ENCODE measurements around the gene MEIG1. TPM values are rescaled to one million over a fixed set of nuclear protein-coding genes. Genes with fewer than 3 reads are reported as not detected.
"Not testable (repeated sequence)": the region's sequence is repeated elsewhere in the genome, so short reads cannot be mapped to it uniquely, and the experiment has no call there.

Gene MEIG1
- total RNA-seq, 2 experiments from 2014 or later, result 0.75 to 1.3 TPM

DNA sequence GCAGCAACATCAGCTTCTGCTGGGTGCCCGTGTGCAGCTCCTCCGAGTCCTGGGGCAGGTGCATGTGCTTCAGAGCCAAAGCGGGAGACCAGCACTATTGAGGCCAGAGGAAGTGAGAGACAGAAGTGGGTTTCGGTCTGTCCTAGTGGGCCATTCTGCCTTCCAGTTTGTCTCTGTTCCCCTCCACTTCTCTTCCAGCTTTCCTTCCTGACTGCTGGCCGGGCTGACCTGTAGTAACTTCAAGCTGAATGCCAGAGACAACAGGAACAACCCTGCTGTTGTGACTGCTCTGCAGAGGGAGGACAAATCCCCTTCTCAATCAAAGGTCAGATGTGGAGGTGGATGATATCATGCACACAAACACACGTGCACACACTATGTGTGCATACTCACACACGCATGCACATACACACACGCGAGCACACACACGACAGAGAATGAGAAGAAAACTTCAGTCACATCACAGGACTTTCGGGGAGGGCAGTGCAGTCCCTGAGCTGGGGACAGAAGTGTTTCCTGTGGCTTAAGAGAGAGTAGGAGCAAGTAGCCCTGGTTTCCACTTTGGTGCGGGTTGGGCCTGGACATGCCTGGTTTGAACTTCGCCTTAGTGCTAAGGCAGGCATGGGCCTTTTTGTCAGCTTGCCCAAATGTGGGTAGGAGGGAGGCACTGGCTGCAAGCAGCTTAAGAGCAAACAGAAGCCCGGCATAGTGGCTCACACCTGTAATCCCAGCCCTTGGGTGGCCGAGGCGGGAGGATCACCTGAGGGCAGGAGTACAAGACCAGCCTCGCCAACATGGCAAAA is 16.8 kb upstream of the MEIG1 start:
- H3K4me3 Mint-ChIP-seq, result not testable (repeated sequence)

DNA sequence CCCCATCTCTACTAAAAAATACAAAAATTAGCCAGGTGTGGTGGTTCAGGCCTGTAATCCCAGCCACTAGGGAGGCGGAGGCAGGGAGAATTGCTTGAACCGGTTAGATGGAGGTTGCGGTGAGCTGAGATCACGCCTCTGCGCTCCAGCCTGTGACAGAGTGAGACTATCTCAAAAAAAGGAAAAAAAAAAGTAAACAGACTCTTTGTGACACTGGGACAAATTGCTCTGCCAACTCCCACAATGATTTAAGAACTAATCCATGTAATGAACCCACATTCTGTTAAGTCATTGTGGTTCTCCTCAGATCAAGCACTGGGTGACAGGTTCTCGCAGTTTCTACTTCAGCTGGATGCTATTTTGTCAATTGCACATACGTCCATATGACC is 16.2 kb upstream of the MEIG1 start:
- H3K9me3 Mint-ChIP-seq, H3K27me3 Mint-ChIP-seq, CTCF ChIA-PET, H3K27ac Mint-ChIP-seq, H3K4me3 Mint-ChIP-seq, DNase-seq: not testable (repeated sequence)
- Mint-ChIP-seq H3K36me3 (ENCODE audit: low read depth) (peaks cover 57% of the 10 kb centered on the region), H3K4me1 (peaks cover 37% of the 10 kb centered on the region)
- POLR2A ChIA-PET, result interaction anchor here (1.1 kb wide), 1 partner anchor 10 kb away, joined by 3 read pairs; no protein-coding TSS in a partner anchor

More for the DNA sequence above, 16.8 kb upstream of the MEIG1 start:
- DNase-seq, H3K9me3 Mint-ChIP-seq, CTCF ChIA-PET, H3K27me3 Mint-ChIP-seq: not testable (repeated sequence)
- peak overlapping the region; percentile 49 for H3K27ac Mint-ChIP-seq
- peaks cover 55% of the 10 kb centered on the region for H3K36me3 Mint-ChIP-seq (ENCODE audit: low read depth)
- POLR2A ChIA-PET, result interaction anchor here (1.1 kb wide), 1 partner anchor 10 kb away, joined by 3 read pairs; no protein-coding TSS in a partner anchor
- peaks cover 37% of the 10 kb centered on the region for H3K4me1 Mint-ChIP-seq

DNA sequence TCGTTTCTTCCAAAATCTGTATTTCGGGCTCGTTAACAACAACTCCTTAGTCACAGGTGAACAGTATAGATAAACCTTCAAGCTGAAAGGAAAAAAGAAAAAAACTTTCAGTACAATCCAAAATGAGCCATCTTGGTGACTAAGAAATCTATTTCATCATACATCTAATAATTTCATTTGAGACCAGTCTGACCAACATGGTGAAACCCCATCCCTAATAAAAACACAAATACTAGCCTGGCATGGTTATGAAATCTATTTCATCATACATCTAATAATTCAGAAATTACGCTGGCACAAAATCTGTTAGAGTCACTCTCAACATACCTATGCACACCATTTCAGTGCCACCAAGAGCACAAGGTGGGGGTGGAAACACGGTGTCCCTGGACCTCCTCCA is 14.1 kb upstream of the MEIG1 start:
- no peak for DNase-seq
- peaks cover 30% of the 10 kb centered on the region for H3K4me1 Mint-ChIP-seq
- ChIA-PET CTCF (no interaction called here), POLR2A (no interaction called here)
- H3K36me3 Mint-ChIP-seq (ENCODE audit: low read depth), result peaks cover 69% of the 10 kb centered on the region
- H3K27me3 Mint-ChIP-seq, result no peaks in the 10 kb centered on the region
- H3K27ac Mint-ChIP-seq, result no peak overlapping the region
- H3K4me3 Mint-ChIP-seq, result no peak overlapping the region
- H3K9me3 Mint-ChIP-seq, result no peaks in the 10 kb centered on the region

- no peak for DNase-seq
- ChIA-PET CTCF (interaction anchor here (1.3 kb wide), 1 partner anchor 25 kb away, joined by 4 read pairs; no protein-coding TSS in a partner anchor), POLR2A (interaction anchor here (1.3 kb wide), 1 partner anchor 69 kb away, joined by 3 read pairs; the partner anchor contains the start of gene SUV39H2)
- Mint-ChIP-seq H3K9me3 (no peaks in the 10 kb centered on the region), H3K36me3 (ENCODE audit: low read depth) (peaks cover 80% of the 10 kb centered on the region), H3K4me1 (peaks cover 42% of the 10 kb centered on the region), H3K27ac (no peak overlapping the region), H3K4me3 (no peak overlapping the region), H3K27me3 (no peaks in the 10 kb centered on the region)
Measured at GRCh38 chr10:14947268-14947667, 11.9 kb upstream of the MEIG1 start.

DNA sequence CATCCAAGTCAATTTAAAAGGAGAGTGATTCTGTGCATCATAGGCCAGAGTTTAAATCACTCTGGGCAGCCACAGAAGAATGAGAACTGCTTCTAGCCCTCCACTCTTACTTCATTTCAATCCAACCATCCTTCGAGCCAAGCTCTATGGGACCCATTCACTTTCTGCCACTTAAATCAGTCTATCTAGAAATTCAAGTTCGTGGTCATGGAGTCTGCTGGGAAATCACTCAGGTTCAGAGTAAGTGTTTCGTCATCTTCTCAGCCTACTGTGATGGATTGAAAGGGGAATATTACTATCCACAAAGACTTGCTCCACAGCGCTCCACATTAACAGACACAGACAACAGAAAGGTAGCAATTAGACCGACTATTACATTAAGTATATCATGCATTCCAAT is 9.9 kb upstream of the MEIG1 start:
- H3K27ac Mint-ChIP-seq, result no peak overlapping the region

GRCh38 chr10:14952851-14953423 is 6.3 kb upstream of the MEIG1 start:
- POLR2A ChIA-PET, result interaction anchor here (0.7 to 3.2 kb wide), 24 partner anchors 9 to 768 kb away, joined by 3 to 33 read pairs (median 4); partner anchors contain the start of genes CDNF, FAM171A1, HSPA14 and MSANTD7
- Mint-ChIP-seq H3K27me3 (no peaks in the 10 kb centered on the region), H3K27ac (peak overlapping the region; percentile 93), H3K4me3 (peak overlapping the region; percentile 87), H3K36me3 (ENCODE audit: low read depth) (peaks cover 54% of the 10 kb centered on the region), H3K9me3 (no peaks in the 10 kb centered on the region), H3K4me1 (peaks cover 61% of the 10 kb centered on the region)
- DNase-seq, result no peak
- CTCF ChIA-PET, result interaction anchor here (1.0 to 1.8 kb wide), 7 partner anchors 19 to 216 kb away, joined by 3 to 8 read pairs (median 6); partner anchors contain the start of genes CDNF, HSPA14, MSANTD7 and NMT2

More for the DNA sequence above, 9.9 kb upstream of the MEIG1 start:
- CTCF ChIA-PET, result interaction anchor here (1.1 kb wide), 1 partner anchor 156 kb away, joined by 3 read pairs; no protein-coding TSS in a partner anchor
- DNase-seq, result no peak
- H3K4me1 Mint-ChIP-seq, result peaks cover 46% of the 10 kb centered on the region
- no peaks in the 10 kb centered on the region for H3K27me3 Mint-ChIP-seq
- POLR2A ChIA-PET, result interaction anchor here (1.0 to 2.1 kb wide), 2 partner anchors 10 to 71 kb away, joined by 4 to 6 read pairs; partner anchors contain the start of genes MEIG1 and SUV39H2
- no peaks in the 10 kb centered on the region for H3K9me3 Mint-ChIP-seq
- peaks cover 77% of the 10 kb centered on the region for H3K36me3 Mint-ChIP-seq (ENCODE audit: low read depth)
- no peak overlapping the region for H3K4me3 Mint-ChIP-seq

DNA sequence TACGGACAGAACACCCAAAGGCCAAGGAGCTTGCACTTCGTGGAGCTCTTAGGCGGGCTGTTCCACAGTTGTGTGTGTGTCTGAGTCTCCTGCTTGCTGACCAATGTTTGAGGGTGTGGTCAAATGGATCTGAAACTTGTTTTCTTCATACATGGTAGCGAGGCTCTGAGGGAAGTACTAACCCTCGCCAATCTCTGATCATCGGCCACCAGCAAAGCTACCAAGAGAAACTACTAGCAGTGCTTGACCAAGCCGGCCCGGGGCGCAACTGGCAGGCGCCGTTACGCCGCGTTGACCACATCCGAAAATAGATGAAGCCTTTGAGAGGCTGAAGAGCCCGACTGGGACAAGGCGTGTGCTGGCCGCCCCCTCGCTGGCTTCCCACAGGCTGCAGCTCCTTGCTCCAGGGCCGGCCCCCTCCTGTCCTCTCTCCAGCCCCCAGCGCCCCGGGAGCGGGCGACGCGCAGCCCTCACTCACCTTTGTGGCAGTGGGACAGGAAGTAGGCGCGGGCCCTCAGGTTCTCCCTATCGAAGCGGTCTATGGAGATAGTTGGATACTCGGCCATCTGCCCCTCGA is 5.7 kb upstream of the MEIG1 start:
- POLR2A ChIA-PET, result interaction anchor here (0.7 to 3.2 kb wide), 30 partner anchors 9 to 768 kb away, joined by 3 to 33 read pairs (median 4); partner anchors contain the start of genes CDNF, FAM171A1, HSPA14 and MSANTD7
- no peaks in the 10 kb centered on the region for H3K9me3 Mint-ChIP-seq
- peak; percentile 37 for DNase-seq
- peak overlapping the region; percentile 87 for H3K4me3 Mint-ChIP-seq
- H3K36me3 Mint-ChIP-seq (ENCODE audit: low read depth), result peaks cover 48% of the 10 kb centered on the region
- CTCF ChIA-PET, result interaction anchor here (1.0 to 1.8 kb wide), 8 partner anchors 11 to 215 kb away, joined by 3 to 8 read pairs (median 6); partner anchors contain the start of genes CDNF, HSPA14, MSANTD7 and NMT2
- H3K27me3 Mint-ChIP-seq, result no peaks in the 10 kb centered on the region
- H3K4me1 Mint-ChIP-seq, result peaks cover 62% of the 10 kb centered on the region
- H3K27ac Mint-ChIP-seq, result peak overlapping the region; percentile 93

- Mint-ChIP-seq H3K9me3 (no peaks in the 10 kb centered on the region), H3K27me3 (no peaks in the 10 kb centered on the region), H3K4me1 (peaks cover 64% of the 10 kb centered on the region), H3K4me3 (peak within 1 kb of the TSS; percentile 87), H3K27ac (peak within 1 kb of the TSS; percentile 93), H3K36me3 (ENCODE audit: low read depth) (peaks cover 42% of the 10 kb centered on the region)
- peak; percentile 93 for DNase-seq
- ChIA-PET POLR2A (interaction anchor here (0.8 to 3.2 kb wide), 22 partner anchors 15 to 769 kb away, joined by 3 to 33 read pairs (median 4); partner anchors contain the start of genes CDNF, FAM171A1, HSPA14 and MSANTD7), CTCF (interaction anchor here (0.7 to 1.8 kb wide), 6 partner anchors 11 to 401 kb away, joined by 3 to 8 read pairs (median 4); partner anchors contain the start of genes CDNF, HSPA14 and MSANTD7)
Measured at GRCh38 chr10:14954001-14954770, 5.0 kb upstream of the MEIG1 start, which contains the start of gene DCLRE1C. DCLRE1C (minus strand) TSS chr10:14954096; CDS start chr10:14954010, 86 bp downstream.

DNA sequence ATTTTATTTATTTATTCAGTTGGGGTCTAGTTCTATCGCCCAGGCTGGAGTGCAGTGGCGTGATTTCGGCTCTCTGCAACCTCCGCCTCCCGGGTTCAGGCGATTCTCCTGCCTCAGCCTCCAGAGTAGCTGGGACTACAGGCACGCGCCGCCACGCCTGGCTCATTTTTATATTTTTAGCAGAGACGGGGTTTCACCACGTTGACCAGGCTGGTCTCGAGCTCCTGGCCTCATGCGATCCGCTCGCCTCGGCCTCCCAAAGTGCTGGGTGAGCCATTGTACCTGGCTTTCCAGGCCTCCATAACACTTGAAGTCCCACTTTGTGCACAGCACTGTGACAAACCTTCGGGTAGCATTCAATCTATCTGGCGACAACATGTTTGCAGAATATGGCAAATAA is 4.3 kb upstream of the MEIG1 start:
- peaks cover 58% of the 10 kb centered on the region for H3K4me1 Mint-ChIP-seq
- peaks cover 34% of the 10 kb centered on the region for H3K36me3 Mint-ChIP-seq (ENCODE audit: low read depth)
- DNase-seq, result no peak
- CTCF ChIA-PET, result interaction anchor here (0.7 to 1.4 kb wide), 3 partner anchors 10 to 402 kb away, joined by 3 read pairs; no protein-coding TSS in a partner anchor
- POLR2A ChIA-PET, result interaction anchor here (0.9 to 3.2 kb wide), 10 partner anchors 14 to 371 kb away, joined by 3 to 33 read pairs (median 10); partner anchors contain the start of genes CDNF, HSPA14, MSANTD7 and NMT2
- H3K27me3 Mint-ChIP-seq, result no peaks in the 10 kb centered on the region
- no peaks in the 10 kb centered on the region for H3K9me3 Mint-ChIP-seq
- peak overlapping the region; percentile 87 for H3K4me3 Mint-ChIP-seq
- peak overlapping the region; percentile 93 for H3K27ac Mint-ChIP-seq

DNA sequence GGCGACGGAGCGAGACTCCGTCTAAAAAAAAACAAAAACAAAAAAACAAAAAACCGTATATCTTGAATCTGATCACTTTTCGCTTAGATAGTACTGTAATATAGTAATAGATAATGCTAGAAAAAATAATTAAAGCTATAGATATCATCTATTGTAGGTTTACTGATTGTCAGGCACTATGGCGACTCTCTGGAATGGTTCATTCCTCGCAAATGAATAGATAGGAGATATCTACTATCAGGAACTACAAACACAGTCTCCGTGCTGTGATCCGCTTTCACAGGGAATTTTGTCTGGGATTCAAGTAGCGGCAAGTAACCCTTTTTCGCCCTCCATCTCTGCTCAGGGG is 342 bp upstream of the MEIG1 start:
- H3K4me1 Mint-ChIP-seq, result peaks cover 44% of the 10 kb centered on the region
- no peak for DNase-seq
- peak overlapping the region; percentile 96 for H3K27ac Mint-ChIP-seq
- peak overlapping the region; percentile 88 for H3K4me3 Mint-ChIP-seq
- no peaks in the 10 kb centered on the region for H3K27me3 Mint-ChIP-seq
- H3K36me3 Mint-ChIP-seq (ENCODE audit: low read depth), result peaks cover 6% of the 10 kb centered on the region
- ChIA-PET POLR2A (interaction anchor here (0.6 to 3.6 kb wide), 12 partner anchors 9 to 415 kb away, joined by 3 to 30 read pairs (median 4); partner anchors contain the start of genes CDNF, HSPA14, MSANTD7 and RPP38), CTCF (interaction anchor here (0.6 to 2.0 kb wide), 7 partner anchors 10 to 209 kb away, joined by 3 to 7 read pairs (median 3); partner anchors contain the start of genes HSPA14 and MSANTD7)
- no peaks in the 10 kb centered on the region for H3K9me3 Mint-ChIP-seq

DNA sequence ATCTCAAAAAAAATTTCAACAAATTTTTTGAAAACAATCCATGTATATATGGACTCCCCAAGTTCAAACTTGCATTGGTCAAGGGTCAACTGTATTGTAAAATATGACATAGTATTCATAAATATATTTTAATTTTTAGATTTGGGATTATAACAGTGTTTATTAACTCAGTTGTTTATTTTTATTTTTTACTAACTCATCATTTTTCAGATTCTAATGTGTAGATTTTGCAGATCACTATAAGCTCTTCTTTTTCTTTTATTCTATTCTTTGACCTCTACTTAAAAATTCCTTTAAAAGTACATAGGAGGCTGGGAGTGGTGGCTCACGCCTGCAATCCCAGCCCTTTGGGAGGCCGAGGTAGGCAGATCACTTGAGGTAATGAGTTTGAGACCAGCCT is 8.7 kb downstream of the MEIG1 start:
- no peaks in the 10 kb centered on the region for H3K9me3 Mint-ChIP-seq
- no peak overlapping the region for H3K27ac Mint-ChIP-seq
- no peak overlapping the region for H3K4me3 Mint-ChIP-seq
- no peak for DNase-seq
- ChIA-PET CTCF (interaction anchor here (2.2 kb wide), 1 partner anchor 8 kb away, joined by 6 read pairs; the partner anchor contains the start of gene MEIG1), POLR2A (interaction anchor here (1.9 kb wide), 1 partner anchor 13 kb away, joined by 7 read pairs; the partner anchor contains the start of gene DCLRE1C)
- H3K4me1 Mint-ChIP-seq, result peaks cover 9% of the 10 kb centered on the region
- H3K36me3 Mint-ChIP-seq (ENCODE audit: low read depth), result no peaks in the 10 kb centered on the region
- peaks cover 3% of the 10 kb centered on the region for H3K27me3 Mint-ChIP-seq

All from activated CD4-positive, alpha-beta memory T cell treated with anti-CD3 and anti-CD28 coated beads, Interleukin-2, amount 10 ng/mL, durations not matched to agents 7 days and 5 days (primary cell).